Keratinocyte (primary cell): ENCODE results near the gene TM9SF3. TPM values are rescaled to one million over a fixed set of nuclear protein-coding genes. Genes with fewer than 3 reads are reported as not detected.

Experiments
- DNase-seq: peaks from one replicate; pipeline ENCODE4 v3.0.0-alpha.2; 2011; ENCODE audit warnings: low read depth, missing footprints, low spot score
- FAIRE-seq: peaks from 2 replicates; lab custom pipeline; 2011; peaks lifted over from hg19 to GRCh38; lab: Jason Lieb, UNC
- H2AFZ ChIP-seq: 2 replicates; pipeline ENCODE4 v1.6.0; 2012; ENCODE audit warnings: low read length, control low read depth, inconsistent platforms; ENCODE audit not compliant: control insufficient read depth
- H3K27ac ChIP-seq: 2 replicates; pipeline ENCODE4 v1.5.1; 2011; ENCODE audit warnings: low read length; ENCODE audit not compliant: control insufficient read depth, insufficient read depth
- H3K27me3 ChIP-seq: 3 replicates; pipeline ENCODE4 v1.6.0; 2011; ENCODE audit warnings: low read length; ENCODE audit not compliant: control insufficient read depth, insufficient read depth; ENCODE audit errors: extremely low read depth
- H3K36me3 ChIP-seq, 2 experiments: 2 replicates in 1 of 2; 3 replicates in 1 of 2; pipeline ENCODE4 v1.5.1; 2011; ENCODE audit warnings: low read length in 2 of 2, mild to moderate bottlenecking in 1 of 2; ENCODE audit not compliant: control insufficient read depth in 2 of 2, insufficient read depth in 2 of 2; ENCODE audit errors: extremely low read depth in 1 of 2
- H3K4me1 ChIP-seq: 3 replicates; pipeline ENCODE4 v1.5.1; 2011; ENCODE audit warnings: low read length; ENCODE audit not compliant: control insufficient read depth, insufficient read depth; ENCODE audit errors: extremely low read depth
- H3K4me2 ChIP-seq: 3 replicates; pipeline ENCODE4 v1.6.0; 2011; ENCODE audit warnings: low read depth, low read length; ENCODE audit not compliant: control insufficient read depth, insufficient read depth; ENCODE audit errors: extremely low read depth
- H3K4me3 ChIP-seq, 3 experiments: fragments of 200-600 bp in 1 of 3; sonication (generic) in 1 of 3; 2 replicates in 2 of 3; 3 replicates in 1 of 3; pipeline ENCODE4 v1.5.1; 2011 to 2016; ENCODE audit warnings: low read length in 3 of 3, mild to moderate bottlenecking in 3 of 3, control low read depth in 2 of 3, inconsistent platforms in 1 of 3, low read depth in 1 of 3, mixed read lengths in 1 of 3, mixed run types in 1 of 3, moderate library complexity in 1 of 3; ENCODE audit not compliant: control insufficient read depth in 2 of 3, insufficient read depth in 2 of 3; ENCODE audit errors: extremely low read depth in 1 of 3
- H3K79me2 ChIP-seq: 2 replicates; pipeline ENCODE4 v1.6.0; 2012; ENCODE audit warnings: low read length; ENCODE audit not compliant: control insufficient read depth, insufficient read depth
- H3K9ac ChIP-seq: 3 replicates; pipeline ENCODE4 v1.6.0; 2011; ENCODE audit warnings: low read length; ENCODE audit not compliant: control insufficient read depth, insufficient read depth; ENCODE audit errors: extremely low read depth
- H3K9me1 ChIP-seq: 3 replicates; pipeline ENCODE4 v1.6.0; 2011; ENCODE audit warnings: low read length; ENCODE audit not compliant: control insufficient read depth, insufficient read depth; ENCODE audit errors: extremely low read depth
- H3K9me3 ChIP-seq: 2 replicates; pipeline ENCODE4 v1.5.1; 2012; ENCODE audit warnings: low read depth, low read length; ENCODE audit not compliant: control insufficient read depth
- H4K20me1 ChIP-seq: 3 replicates; pipeline ENCODE4 v1.6.0; 2011; ENCODE audit warnings: low read length; ENCODE audit not compliant: control insufficient read depth, insufficient read depth; ENCODE audit errors: extremely low read depth
- EZH2 ChIP-seq: IDR thresholded peaks from one replicate; pipeline ENCODE4 v1.6.1; 2012; ENCODE audit warnings: inconsistent platforms, mild to moderate bottlenecking, low read length, moderate library complexity
- dilution Hi-C: fragments of 300-500 bp; cut with MboI; formaldehyde crosslinking; loops from one replicate; pipeline ENCODE4 v1.7.0; 2020; ENCODE audit warnings: low sequenced_read_pairs; ENCODE audit not compliant: extremely low pct_ligation_motif_present
- polyA minus RNA-seq, 3 experiments: library from RNA; depleted of rRNA, polyadenylated mRNA; stranded (reverse); fragments of >200 nt; gene quantifications; 1 replicate in 1 of 3; 2 replicates in 1 of 3; 3 replicates in 1 of 3; pipeline ENCODE4 v1.2.3, GENCODE V29; 2011
- polyA plus RNA-seq, 5 experiments: library from polyadenylated mRNA; depleted of rRNA in 3 of 5; stranded (reverse) in 3 of 5; stranded (forward) in 1 of 5; unstranded in 1 of 5; fragments of >200 nt; gene quantifications; 1 replicate in 1 of 5; 2 replicates in 3 of 5; 3 replicates in 1 of 5; pipeline versions ENCODE4 v1.2.1 to v1.2.3, GENCODE V29; 2011 to 2012; ENCODE audit warnings: missing spikeins in 2 of 5, low read depth in 1 of 5, low replicate concordance in 1 of 5
- TF ChIP-seq, protein P1 (sequence below), 3 experiments: IDR thresholded peaks in 1 of 3; conservative IDR thresholded peaks in 1 of 3; optimal IDR thresholded peaks in 1 of 3; 2 replicates in 2 of 3; 3 replicates in 1 of 3; pipeline versions ENCODE3 to v1.5.1; 2011; ENCODE audit warnings: low read length in 3 of 3, mild to moderate bottlenecking in 3 of 3, moderate library complexity in 2 of 3, control low read depth in 1 of 3, inconsistent platforms in 1 of 3; ENCODE audit not compliant: insufficient read depth in 2 of 3; ENCODE audit errors: extremely low read depth in 1 of 3

TM9SF3 gene
- polyA plus RNA-seq (50.7 to 90.0 TPM (median 58.4 TPM) in 3 replicates), polyA minus RNA-seq (15.6 to 149 TPM (median 95.1 TPM) in 3 replicates)
- 95.8 TPM for polyA plus RNA-seq (2011; ENCODE audit: low read depth)
- 35.3 and 57.8 TPM in 2 replicates for polyA plus RNA-seq (2011; cell fraction: cytosol; rRNA removed)
- polyA plus RNA-seq (2011; cell fraction: nucleus; rRNA removed) = 79.2 and 104 TPM in 2 replicates
- 66.3 and 74.1 TPM in 2 replicates for polyA plus RNA-seq (2012; ENCODE audit: low replicate concordance)
- 56.0 TPM for polyA minus RNA-seq (2011; cell fraction: cytosol; rRNA and poly(A)+ RNA removed)
- 81.6 and 126 TPM in 2 replicates for polyA minus RNA-seq (2011; cell fraction: nucleus; rRNA and poly(A)+ RNA removed)

DNA sequence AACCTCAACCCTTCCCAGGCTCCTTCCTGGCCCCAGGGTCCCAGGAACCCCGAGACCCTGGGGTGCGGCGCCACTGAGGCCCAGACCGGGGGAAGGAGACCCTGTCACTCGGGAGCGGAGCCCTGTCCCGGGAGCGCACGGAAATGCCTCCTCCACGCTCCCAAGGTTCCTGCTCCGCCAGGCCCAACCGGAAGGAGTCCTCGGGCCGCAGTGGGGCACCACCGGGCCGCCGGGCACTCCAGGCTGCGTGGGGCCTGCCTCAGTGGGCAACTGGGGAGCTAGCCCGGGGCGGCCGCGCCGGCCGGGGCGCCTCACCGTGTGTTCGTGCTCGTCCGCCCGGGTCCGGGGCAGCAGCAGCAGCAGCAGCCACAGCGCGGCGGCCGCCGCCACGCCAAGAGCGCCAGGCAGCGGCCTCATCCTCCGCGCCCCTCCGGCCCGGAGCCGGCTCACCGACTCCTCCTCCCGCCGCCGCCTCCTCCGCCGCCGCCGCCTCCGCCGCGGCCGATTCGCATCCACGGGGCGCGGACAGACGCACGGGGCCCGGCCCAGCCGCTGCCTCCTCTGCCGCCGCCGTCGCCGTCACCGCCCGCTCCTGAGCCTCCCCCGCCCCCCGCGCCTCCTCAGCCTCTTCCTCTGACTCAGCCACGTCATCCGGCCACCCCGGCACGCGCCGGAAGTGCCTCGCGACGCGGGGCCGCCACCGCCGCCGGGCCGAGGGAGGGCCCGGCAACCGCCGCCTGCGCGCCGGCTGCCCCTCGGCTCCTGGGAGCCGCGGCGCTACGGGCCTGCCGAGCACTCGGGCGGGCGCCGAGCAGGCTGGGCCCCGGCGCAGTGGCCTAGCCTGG, at the start of gene TM9SF3:
TM9SF3 (minus strand) TSS at position 594 of the 845 bp plus-strand sequence; CDS start at position 417, 177 bp downstream.
- Histone ChIP-seq H2AFZ (peak within 1 kb of the TSS; percentile 59), H3K36me3 (no peaks in the 10 kb centered on the region), H3K9me3 (no peaks in the 10 kb centered on the region), H4K20me1 (peaks cover 5% of the 10 kb centered on the region), H3K27me3 (no peaks in the 10 kb centered on the region), H3K4me2 (peak within 1 kb of the TSS; percentile 98), H3K4me3 (peak within 1 kb of the TSS; percentile 80 to 99 (median 97)), H3K27ac (peak within 1 kb of the TSS; percentile 86), H3K9me1 (no peaks in the 10 kb centered on the region), H3K4me1 (peaks cover 21% of the 10 kb centered on the region), H3K9ac (peak within 1 kb of the TSS; percentile 91), H3K79me2 (peaks cover 50% of the 10 kb centered on the region)
- dilution Hi-C loops = no loop called here
- TF ChIP-seq, protein P1, sequence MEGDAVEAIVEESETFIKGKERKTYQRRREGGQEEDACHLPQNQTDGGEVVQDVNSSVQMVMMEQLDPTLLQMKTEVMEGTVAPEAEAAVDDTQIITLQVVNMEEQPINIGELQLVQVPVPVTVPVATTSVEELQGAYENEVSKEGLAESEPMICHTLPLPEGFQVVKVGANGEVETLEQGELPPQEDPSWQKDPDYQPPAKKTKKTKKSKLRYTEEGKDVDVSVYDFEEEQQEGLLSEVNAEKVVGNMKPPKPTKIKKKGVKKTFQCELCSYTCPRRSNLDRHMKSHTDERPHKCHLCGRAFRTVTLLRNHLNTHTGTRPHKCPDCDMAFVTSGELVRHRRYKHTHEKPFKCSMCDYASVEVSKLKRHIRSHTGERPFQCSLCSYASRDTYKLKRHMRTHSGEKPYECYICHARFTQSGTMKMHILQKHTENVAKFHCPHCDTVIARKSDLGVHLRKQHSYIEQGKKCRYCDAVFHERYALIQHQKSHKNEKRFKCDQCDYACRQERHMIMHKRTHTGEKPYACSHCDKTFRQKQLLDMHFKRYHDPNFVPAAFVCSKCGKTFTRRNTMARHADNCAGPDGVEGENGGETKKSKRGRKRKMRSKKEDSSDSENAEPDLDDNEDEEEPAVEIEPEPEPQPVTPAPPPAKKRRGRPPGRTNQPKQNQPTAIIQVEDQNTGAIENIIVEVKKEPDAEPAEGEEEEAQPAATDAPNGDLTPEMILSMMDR (optimal IDR thresholded peaks at IDR 0.05 in 1 of 3, IDR thresholded peaks at IDR 0.05 in 1 of 3, conservative IDR thresholded peaks at IDR 0.05 in 1 of 3; ENCODE audit: extremely low read depth in 1 of 3, insufficient read depth in 2 of 3, low read length in 3 of 3) = no peak
- TF ChIP-seq EZH2 = no peak
- no peak for FAIRE-seq
- no peak for DNase-seq

DNA sequence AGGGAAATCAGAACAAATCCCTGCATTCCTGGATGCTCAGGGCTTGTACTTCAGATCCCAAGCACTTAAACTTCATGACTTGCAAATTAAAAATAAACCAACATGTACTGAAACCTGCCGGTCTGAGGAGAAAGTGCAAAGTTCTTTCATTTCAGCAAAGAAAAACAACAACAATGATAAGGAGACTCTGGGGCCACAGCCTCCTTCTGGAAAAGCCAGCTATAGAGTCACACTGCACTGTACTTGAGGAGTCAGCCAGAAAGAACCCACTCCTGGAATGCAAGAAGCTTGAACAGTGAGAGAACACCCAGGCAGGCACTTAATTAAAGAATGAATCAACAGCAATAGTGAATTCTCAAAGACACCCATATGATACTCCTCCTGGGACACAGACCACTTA, 49.7 kb upstream of the TM9SF3 start:
- dilution Hi-C loops = no loop called here
- Histone ChIP-seq H3K4me1 (no peaks in the 10 kb centered on the region), H3K4me2 (no peak overlapping the region), H2AFZ (no peak overlapping the region), H3K9me3 (no peaks in the 10 kb centered on the region), H3K27me3 (peaks cover 5% of the 10 kb centered on the region), H3K27ac (no peak overlapping the region), H4K20me1 (no peaks in the 10 kb centered on the region), H3K9ac (no peak overlapping the region), H3K36me3 (no peaks in the 10 kb centered on the region), H3K9me1 (no peaks in the 10 kb centered on the region), H3K79me2 (no peaks in the 10 kb centered on the region), H3K4me3 (no peak overlapping the region)
- FAIRE-seq (no peak), DNase-seq (no peak)
- TF ChIP-seq, protein P1 (optimal IDR thresholded peaks at IDR 0.05 in 1 of 3, IDR thresholded peaks at IDR 0.05 in 1 of 3, conservative IDR thresholded peaks at IDR 0.05 in 1 of 3; ENCODE audit: extremely low read depth in 1 of 3, insufficient read depth in 2 of 3, low read length in 3 of 3) = no peak
- TF ChIP-seq EZH2 = no peak
